SK-N-SH treated with all-trans-retinoic acid at 6 μM for 48 hours (cell line): ENCODE results near the gene STYXL1.

ENCODE experiments used
- ARNTL ChIP-seq: fragments of 450-650 bp; formaldehyde crosslinking; IDR thresholded peaks from 2 replicates; pipeline ENCODE4 v1.5.0; 2020; ENCODE audit warnings: low read depth, mild to moderate bottlenecking, moderate library complexity, borderline replicate concordance
- BACH2 ChIP-seq: fragments of 250-450 bp; sonication (Bioruptor Pico); IDR thresholded peaks from 2 replicates; pipeline ENCODE4 v1.9.0; 2021; ENCODE audit warnings: mild to moderate bottlenecking, borderline replicate concordance
- CSDC2 ChIP-seq: fragments of 250-450 bp; sonication (Bioruptor Pico); IDR thresholded peaks from 2 replicates; pipeline ENCODE4 v1.5.0; 2020; ENCODE audit warnings: mild to moderate bottlenecking, moderate library complexity
- OSR1 ChIP-seq: fragments of 250-450 bp; sonication (Bioruptor Pico); IDR thresholded peaks from 2 replicates; pipeline ENCODE4 v1.8.0; 2022; ENCODE audit warnings: moderate library complexity, mild to moderate bottlenecking, inconsistent platforms
- TCF4 ChIP-seq: fragments of 250-450 bp; sonication (Bioruptor Pico); IDR thresholded peaks from 2 replicates; pipeline ENCODE4 v1.8.0; 2021; ENCODE audit warnings: mild to moderate bottlenecking, moderate library complexity, borderline replicate concordance
- ZNF565 ChIP-seq: fragments of 450-650 bp; formaldehyde crosslinking; conservative IDR thresholded peaks from 2 replicates; pipeline ENCODE4 v1.5.0; 2020; ENCODE audit warnings: low read depth, mild to moderate bottlenecking, moderate library complexity
- ZNF8 ChIP-seq: fragments of 450-650 bp; formaldehyde crosslinking; IDR thresholded peaks from 2 replicates; pipeline ENCODE4 v1.5.0; 2020; ENCODE audit warnings: mild to moderate bottlenecking, moderate library complexity
- TF ChIP-seq, protein P1 (sequence below): fragments of 250-450 bp; sonication (Bioruptor Pico); IDR thresholded peaks from 2 replicates; pipeline ENCODE4 v1.8.0; 2020; ENCODE audit warnings: mild to moderate bottlenecking, moderate library complexity, borderline replicate concordance
- TF ChIP-seq, protein P2 (sequence below): fragments of 250-450 bp; sonication (Bioruptor Pico); IDR thresholded peaks from 2 replicates; pipeline ENCODE4 v1.5.1; 2020; ENCODE audit warnings: low read depth, mild to moderate bottlenecking, moderate library complexity

DNA sequence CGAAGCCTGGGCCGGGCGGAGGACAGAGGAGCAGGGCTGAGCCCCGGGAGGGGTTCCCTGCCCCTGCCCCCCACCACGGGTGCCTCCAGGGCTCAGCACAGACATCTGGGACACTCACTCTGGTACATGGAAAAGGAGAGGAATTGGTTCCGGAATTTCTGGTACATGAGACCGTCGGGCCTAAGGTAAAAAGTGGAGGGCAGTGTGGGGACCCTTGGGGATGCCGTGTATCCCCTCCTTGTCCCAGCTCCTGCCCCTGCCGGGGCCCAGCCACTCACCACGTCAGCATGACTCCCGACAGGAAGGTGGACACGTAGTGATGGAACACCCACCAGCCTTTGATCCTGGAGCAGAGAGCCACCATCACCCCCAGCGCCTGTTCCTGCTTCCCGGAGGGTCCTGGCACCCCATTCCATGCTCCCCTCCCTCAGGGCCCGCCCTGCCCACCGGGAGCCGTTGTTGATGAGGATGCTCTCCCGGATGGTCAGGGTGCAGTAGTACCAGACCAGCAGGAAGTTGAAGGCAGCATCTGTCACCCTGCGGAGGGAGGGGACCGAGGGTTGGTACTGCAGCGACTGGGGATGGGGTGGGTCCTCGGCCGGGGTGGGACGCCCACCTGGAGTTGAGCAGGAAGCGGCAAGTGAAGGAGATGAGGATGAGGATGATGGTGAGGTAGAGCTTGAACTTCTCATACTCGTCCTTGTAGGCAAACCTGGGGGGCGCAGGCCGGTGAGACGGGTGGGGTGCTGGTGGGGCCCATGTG is 59.8 kb downstream of the STYXL1 start:
- TF ChIP-seq OSR1 (CRISPR knock-in tag): no peak
- no peak for TF ChIP-seq CSDC2
- TF ChIP-seq, protein P1, sequence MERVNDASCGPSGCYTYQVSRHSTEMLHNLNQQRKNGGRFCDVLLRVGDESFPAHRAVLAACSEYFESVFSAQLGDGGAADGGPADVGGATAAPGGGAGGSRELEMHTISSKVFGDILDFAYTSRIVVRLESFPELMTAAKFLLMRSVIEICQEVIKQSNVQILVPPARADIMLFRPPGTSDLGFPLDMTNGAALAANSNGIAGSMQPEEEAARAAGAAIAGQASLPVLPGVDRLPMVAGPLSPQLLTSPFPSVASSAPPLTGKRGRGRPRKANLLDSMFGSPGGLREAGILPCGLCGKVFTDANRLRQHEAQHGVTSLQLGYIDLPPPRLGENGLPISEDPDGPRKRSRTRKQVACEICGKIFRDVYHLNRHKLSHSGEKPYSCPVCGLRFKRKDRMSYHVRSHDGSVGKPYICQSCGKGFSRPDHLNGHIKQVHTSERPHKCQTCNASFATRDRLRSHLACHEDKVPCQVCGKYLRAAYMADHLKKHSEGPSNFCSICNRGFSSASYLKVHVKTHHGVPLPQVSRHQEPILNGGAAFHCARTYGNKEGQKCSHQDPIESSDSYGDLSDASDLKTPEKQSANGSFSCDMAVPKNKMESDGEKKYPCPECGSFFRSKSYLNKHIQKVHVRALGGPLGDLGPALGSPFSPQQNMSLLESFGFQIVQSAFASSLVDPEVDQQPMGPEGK (CRISPR knock-in tag): no peak
- no peak for TF ChIP-seq BACH2
- TF ChIP-seq, protein P2, sequence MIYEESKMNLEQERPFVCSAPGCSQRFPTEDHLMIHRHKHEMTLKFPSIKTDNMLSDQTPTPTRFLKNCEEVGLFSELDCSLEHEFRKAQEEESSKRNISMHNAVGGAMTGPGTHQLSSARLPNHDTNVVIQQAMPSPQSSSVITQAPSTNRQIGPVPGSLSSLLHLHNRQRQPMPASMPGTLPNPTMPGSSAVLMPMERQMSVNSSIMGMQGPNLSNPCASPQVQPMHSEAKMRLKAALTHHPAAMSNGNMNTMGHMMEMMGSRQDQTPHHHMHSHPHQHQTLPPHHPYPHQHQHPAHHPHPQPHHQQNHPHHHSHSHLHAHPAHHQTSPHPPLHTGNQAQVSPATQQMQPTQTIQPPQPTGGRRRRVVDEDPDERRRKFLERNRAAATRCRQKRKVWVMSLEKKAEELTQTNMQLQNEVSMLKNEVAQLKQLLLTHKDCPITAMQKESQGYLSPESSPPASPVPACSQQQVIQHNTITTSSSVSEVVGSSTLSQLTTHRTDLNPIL (CRISPR knock-in tag): no peak
- no peak for TF ChIP-seq ZNF565
- TF ChIP-seq TCF4 (CRISPR knock-in tag): no peak
- TF ChIP-seq ARNTL (CRISPR knock-in tag): no peak
- TF ChIP-seq ZNF8: no peak
